OCI-LY7 (cell line): Measurements from ENCODE around the gene TXNL1. TPM values are rescaled to one million over a fixed set of nuclear protein-coding genes. Genes with fewer than 3 reads are reported as not detected.
"Not testable (repeated sequence)": the region's sequence is repeated elsewhere in the genome, so short reads cannot be mapped to it uniquely, and the experiment has no call there.

Experiments used
- BruUV-seq: library from RNA; stranded (reverse); fragments of 400-500 nt; replicated peaks from 2 replicates; lab custom pipeline; 2021; lab: Mats Ljungman, UMichigan
- CTCF ChIA-PET: fragments of 300-600 bp; sonication (Branson Sonifier 250); formaldehyde crosslinking; loops from one replicate; lab custom pipeline; 2022; ENCODE audit warnings: antibody characterized with exemption; ENCODE audit not compliant: unreplicated experiment; lab: Charles Lee
- POLR2A ChIA-PET: fragments of 300-600 bp; sonication (Branson Sonifier 250); formaldehyde crosslinking; loops from one replicate; lab custom pipeline; 2022; ENCODE audit warnings: antibody characterized with exemption; lab: Charles Lee
- DNase-seq: peaks from one replicate; pipeline ENCODE4 v3.0.0-alpha.2; 2015; ENCODE audit warnings: low spot score
- H2AFZ ChIP-seq: fragments of 200-600 bp; sonication (generic), shearing (Covaris generic); 2 replicates; pipeline ENCODE4 v1.6.1; 2014; ENCODE audit warnings: mild to moderate bottlenecking, antibody characterized with exemption, low read length, moderate library complexity
- H3K27ac ChIP-seq: fragments of 200-600 bp; sonication (generic); 2 replicates; pipeline ENCODE4 v1.5.1; 2014; ENCODE audit warnings: mixed run types, low read depth, mild to moderate bottlenecking, moderate library complexity, low read length, inconsistent platforms; ENCODE audit not compliant: poor library complexity, severe bottlenecking
- H3K36me3 ChIP-seq: fragments of 200-600 bp; sonication (generic); 2 replicates; pipeline ENCODE4 v1.6.1; 2014; ENCODE audit warnings: mild to moderate bottlenecking, antibody characterized with exemption, low read length, moderate library complexity, mixed read lengths; ENCODE audit not compliant: insufficient read depth
- H3K4me1 ChIP-seq: fragments of 200-600 bp; sonication (generic); 2 replicates; pipeline ENCODE4 v1.5.1; 2014; ENCODE audit warnings: mild to moderate bottlenecking, low read length; ENCODE audit not compliant: insufficient read depth, poor library complexity, severe bottlenecking
- H3K4me2 ChIP-seq: fragments of 200-600 bp; sonication (generic); 2 replicates; pipeline ENCODE4 v1.6.1; 2014; ENCODE audit warnings: mild to moderate bottlenecking, low read length
- H3K4me3 ChIP-seq: fragments of 200-600 bp; sonication (generic); 2 replicates; pipeline ENCODE4 v1.5.1; 2014; ENCODE audit warnings: mild to moderate bottlenecking, low read depth, low read length; ENCODE audit not compliant: poor library complexity, severe bottlenecking
- H3K79me2 ChIP-seq: fragments of 200-600 bp; sonication (generic); 2 replicates; pipeline ENCODE4 v1.6.1; 2016; ENCODE audit warnings: low read depth, mild to moderate bottlenecking, low read length, moderate library complexity, mixed read lengths; ENCODE audit not compliant: insufficient read depth
- H3K9me2 ChIP-seq: fragments of 200-600 bp; sonication (generic); 2 replicates; pipeline ENCODE4 v1.6.1; 2016; ENCODE audit warnings: mild to moderate bottlenecking, low read length, mixed read lengths; ENCODE audit not compliant: insufficient read depth
- H3K9me3 ChIP-seq: fragments of 200-600 bp; sonication (generic); 2 replicates; pipeline ENCODE4 v1.6.1; 2014; ENCODE audit warnings: mild to moderate bottlenecking, mixed run types, low read length, mixed read lengths
- H4K20me1 ChIP-seq: fragments of 200-600 bp; sonication (generic); 2 replicates; pipeline ENCODE4 v1.6.1; 2014; ENCODE audit warnings: mild to moderate bottlenecking, antibody characterized with exemption, low read length, moderate library complexity, mixed read lengths; ENCODE audit not compliant: insufficient read depth
- EZH2phosphoT487 ChIP-seq: fragments of 200-600 bp; sonication (generic); IDR thresholded peaks from 2 replicates; pipeline ENCODE4 v1.6.1; 2018; ENCODE audit warnings: low read depth, borderline replicate concordance, mild to moderate bottlenecking, mixed run types, antibody characterized with exemption, low read length, moderate library complexity, mixed read lengths
- intact Hi-C: fragments of 100-400 bp; cut with micrococcal nuclease; formaldehyde crosslinking; loops from one replicate; pipeline ENCODE4 v1.10.0; 2022; ENCODE audit not compliant: unreplicated experiment
- total RNA-seq, 2 experiments: library from RNA; depleted of rRNA in 1 of 2; stranded (reverse); fragments of >200 nt in 1 of 2; shearing (Covaris generic) in 1 of 2; gene quantifications; 2 replicates each; pipeline ENCODE4 v1.2.3, GENCODE V29; 2014 to 2022
- TF ChIP-seq, protein P1 (sequence below): fragments of 200-600 bp; sonication (generic); conservative IDR thresholded peaks from 2 replicates; pipeline ENCODE4 v1.5.1; 2014; ENCODE audit warnings: mild to moderate bottlenecking, antibody characterized with exemption, low read length, moderate library complexity, mixed read lengths

TXNL1 gene
- total RNA-seq, 2 experiments from 2014 or later = 13.9 to 42.5 TPM

GRCh38 chr18:56574861-56575260 is 63.5 kb downstream of the TXNL1 start:
- Histone ChIP-seq H3K79me2 (no peaks in the 10 kb centered on the region), H3K4me3 (no peak overlapping the region), H4K20me1 (no peaks in the 10 kb centered on the region), H3K9me3 (no peaks in the 10 kb centered on the region), H3K27ac (no peak overlapping the region), H2AFZ (no peak overlapping the region), H3K4me2 (no peak overlapping the region), H3K36me3 (no peaks in the 10 kb centered on the region), H3K9me2 (no peaks in the 10 kb centered on the region), H3K4me1 (no peaks in the 10 kb centered on the region)
- TF ChIP-seq, protein P1, sequence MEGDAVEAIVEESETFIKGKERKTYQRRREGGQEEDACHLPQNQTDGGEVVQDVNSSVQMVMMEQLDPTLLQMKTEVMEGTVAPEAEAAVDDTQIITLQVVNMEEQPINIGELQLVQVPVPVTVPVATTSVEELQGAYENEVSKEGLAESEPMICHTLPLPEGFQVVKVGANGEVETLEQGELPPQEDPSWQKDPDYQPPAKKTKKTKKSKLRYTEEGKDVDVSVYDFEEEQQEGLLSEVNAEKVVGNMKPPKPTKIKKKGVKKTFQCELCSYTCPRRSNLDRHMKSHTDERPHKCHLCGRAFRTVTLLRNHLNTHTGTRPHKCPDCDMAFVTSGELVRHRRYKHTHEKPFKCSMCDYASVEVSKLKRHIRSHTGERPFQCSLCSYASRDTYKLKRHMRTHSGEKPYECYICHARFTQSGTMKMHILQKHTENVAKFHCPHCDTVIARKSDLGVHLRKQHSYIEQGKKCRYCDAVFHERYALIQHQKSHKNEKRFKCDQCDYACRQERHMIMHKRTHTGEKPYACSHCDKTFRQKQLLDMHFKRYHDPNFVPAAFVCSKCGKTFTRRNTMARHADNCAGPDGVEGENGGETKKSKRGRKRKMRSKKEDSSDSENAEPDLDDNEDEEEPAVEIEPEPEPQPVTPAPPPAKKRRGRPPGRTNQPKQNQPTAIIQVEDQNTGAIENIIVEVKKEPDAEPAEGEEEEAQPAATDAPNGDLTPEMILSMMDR = no peak
- no peak for TF ChIP-seq EZH2phosphoT487
- BruUV-seq = no TSS peak
- intact Hi-C loops = loop anchor here (10.0 kb wide), 2 partner anchors 1160 to 1340 kb away; no protein-coding TSS in a partner anchor
- DNase-seq = no peak
- ChIA-PET CTCF (no interaction called here), POLR2A (no interaction called here)

DNA sequence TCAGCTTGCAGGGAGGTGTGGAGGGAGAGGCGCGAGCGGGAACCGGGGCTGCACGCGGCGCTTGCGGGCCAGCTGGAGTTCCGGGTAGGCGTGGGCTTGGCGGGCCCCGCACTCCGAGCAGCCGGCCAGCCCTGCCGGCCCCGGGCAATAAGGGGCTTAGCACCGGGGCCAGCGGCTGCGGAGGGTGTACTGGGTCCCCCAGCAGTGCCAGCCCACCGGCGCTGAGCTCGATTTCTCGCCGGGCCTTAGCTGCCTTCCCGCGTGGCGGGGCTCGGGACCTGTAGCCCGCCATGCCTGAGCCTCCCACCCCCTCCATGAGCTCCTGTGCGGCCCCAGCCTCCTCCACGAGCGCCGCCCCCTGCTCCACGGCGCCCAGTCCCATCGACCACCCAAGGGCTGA is 66.1 kb downstream of the TXNL1 start:
- H3K4me2 ChIP-seq, H3K9me3 ChIP-seq, H3K79me2 ChIP-seq, H2AFZ ChIP-seq, BruUV-seq, POLR2A ChIA-PET, H3K36me3 ChIP-seq, H3K4me1 ChIP-seq, DNase-seq, H3K4me3 ChIP-seq, H4K20me1 ChIP-seq, H3K9me2 ChIP-seq, CTCF ChIA-PET, H3K27ac ChIP-seq: not testable (repeated sequence)
- intact Hi-C loops = loop anchor here (10.0 kb wide), 2 partner anchors 1157 to 1337 kb away; no protein-coding TSS in a partner anchor

DNA sequence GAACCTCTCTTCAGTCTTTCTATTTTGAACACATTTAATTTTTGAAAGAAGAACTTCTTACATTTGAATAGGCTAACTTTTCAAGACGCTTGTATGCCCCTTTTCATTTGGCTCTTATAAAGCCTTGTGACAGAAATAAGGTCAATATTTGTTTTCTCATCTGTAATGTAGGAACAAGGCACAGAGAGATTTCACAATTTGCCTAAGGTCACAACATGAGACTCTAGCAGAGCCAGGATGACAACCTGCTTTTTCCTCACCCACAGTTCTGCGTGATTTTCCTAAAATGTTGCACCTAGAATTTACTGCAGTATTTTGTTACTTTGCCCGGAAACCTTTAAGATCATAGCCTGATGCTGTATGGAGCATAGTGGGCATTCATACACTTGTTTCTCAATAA is 67.4 kb downstream of the TXNL1 start:
- Histone ChIP-seq H3K4me2 (no peak overlapping the region), H3K79me2 (no peaks in the 10 kb centered on the region), H3K4me3 (no peak overlapping the region), H3K4me1 (no peaks in the 10 kb centered on the region), H2AFZ (no peak overlapping the region), H3K27ac (no peak overlapping the region), H3K9me3 (no peaks in the 10 kb centered on the region), H3K36me3 (no peaks in the 10 kb centered on the region), H3K9me2 (no peaks in the 10 kb centered on the region), H4K20me1 (no peaks in the 10 kb centered on the region)
- POLR2A ChIA-PET = no interaction called here
- no peak for DNase-seq
- intact Hi-C loops = loop anchor here (10.0 kb wide), 2 partner anchors 1156 to 1336 kb away; no protein-coding TSS in a partner anchor
- CTCF ChIA-PET = no interaction called here
- BruUV-seq = no TSS peak
- TF ChIP-seq, protein P1 = no peak
- TF ChIP-seq EZH2phosphoT487 = no peak
